Muscle of leg (tissue), 11 donors: ENCODE results near the gene GBP6. TPM values are rescaled to one million over a fixed set of nuclear protein-coding genes. Genes with fewer than 3 reads are reported as not detected.
"Not testable (repeated sequence)": the region's sequence is repeated elsewhere in the genome, so short reads cannot be mapped to it uniquely, and the experiment has no call there.

ENCODE experiments used
- DNase-seq: peaks from one replicate; pipeline ENCODE4 v3.0.0; 2013
- H3K27ac ChIP-seq: one replicate; pipeline ENCODE4 v1.5.1; 2013; ENCODE audit warnings: mild to moderate bottlenecking, low read length, control low read depth
- H3K27me3 ChIP-seq: one replicate; pipeline ENCODE4 v1.6.1; 2013; ENCODE audit warnings: low read length; ENCODE audit not compliant: control insufficient read depth, insufficient read depth
- H3K36me3 ChIP-seq: one replicate; pipeline ENCODE4 v1.6.1; 2013; ENCODE audit warnings: low read length; ENCODE audit not compliant: control insufficient read depth, insufficient read depth
- H3K4me1 ChIP-seq: one replicate; pipeline ENCODE4 v1.6.1; 2013; ENCODE audit warnings: low read length; ENCODE audit not compliant: control insufficient read depth, insufficient read depth
- H3K4me3 ChIP-seq: one replicate; pipeline ENCODE4 v1.5.1; 2013; ENCODE audit warnings: low read length, control low read depth
- H3K9me3 ChIP-seq: replicated peaks from 2 replicates; pipeline ENCODE4 v1.6.1; 2013; ENCODE audit warnings: low read depth, low read length; ENCODE audit not compliant: control insufficient read depth
- WGBS: methylation state at CpG from one replicate; pipeline ENCODE4 v1.1.5; 2013; ENCODE audit warnings: missing lambda C conversion rate; ENCODE audit not compliant: insufficient coverage; 5-methylcytosine and 5-hydroxymethylcytosine counted together
- polyA plus RNA-seq, 8 donors: library from polyadenylated mRNA; unstranded; fragments of 120-200 nt; gene quantifications; one replicate each; pipeline versions ENCODE4 v1.2.1 to v1.2.3, GENCODE V29; 2013; ENCODE audit warnings: inconsistent platforms in 1 of 8, low replicate concordance in 1 of 8; ENCODE audit not compliant: insufficient read length in 8 of 8, insufficient read depth in 1 of 8
- total RNA-seq: library from RNA; stranded (reverse); fragments of 120-200 nt; gene quantifications from one replicate; pipeline ENCODE4 v1.2.4, GENCODE V29; 2013

GBP6 gene
- total and polyA plus RNA-seq, 9 donors: 0.04 to 0.17 (median 0.06) TPM; not detected in 4

- H3K4me1 ChIP-seq: no peaks in the 10 kb centered on the region
- DNase-seq: no peak
- WGBS: no CpG with 5 or more reads among the region's 1 CpG
- no peak overlapping the region for H3K4me3 ChIP-seq
- H3K36me3 ChIP-seq: no peaks in the 10 kb centered on the region
- no peak overlapping the region for H3K27ac ChIP-seq
- no peaks in the 10 kb centered on the region for H3K27me3 ChIP-seq
- H3K9me3 ChIP-seq: no peaks in the 10 kb centered on the region
These were observed 3.4 kb downstream of the GBP6 start for GRCh38 chr1:89367221-89367620.

DNA sequence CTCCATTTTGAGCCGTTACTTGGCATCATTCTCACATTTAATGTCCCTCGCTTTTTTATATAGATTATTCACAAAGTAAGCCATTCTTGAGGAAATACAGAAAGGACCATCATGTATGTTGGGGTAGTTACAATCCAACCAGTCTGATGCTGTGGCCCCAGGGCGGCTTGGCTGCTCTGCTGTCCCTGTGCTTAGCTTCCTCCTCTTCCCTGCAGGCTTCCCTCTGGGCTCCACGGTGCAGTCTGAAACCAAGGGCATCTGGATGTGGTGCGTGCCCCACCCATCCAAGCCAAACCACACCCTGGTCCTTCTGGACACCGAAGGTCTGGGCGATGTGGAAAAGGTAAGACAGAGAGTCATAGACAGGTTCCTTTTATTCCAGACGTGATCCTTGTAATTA lies 5.5 kb downstream of the GBP6 start:
- no peak overlapping the region for H3K4me3 ChIP-seq
- H3K4me1 ChIP-seq: no peaks in the 10 kb centered on the region
- H3K27ac ChIP-seq: no peak overlapping the region
- WGBS: 100% methylated on average over 1 of the region's 8 CpGs
- no peak for DNase-seq
- H3K9me3 ChIP-seq: no peaks in the 10 kb centered on the region
- H3K27me3 ChIP-seq: no peaks in the 10 kb centered on the region
- H3K36me3 ChIP-seq: no peaks in the 10 kb centered on the region

- WGBS: 100% methylated on average over 1 of the region's 4 CpGs
- not testable (repeated sequence) for H3K27me3 ChIP-seq, H3K4me3 ChIP-seq, H3K36me3 ChIP-seq, DNase-seq, H3K9me3 ChIP-seq, H3K27ac ChIP-seq, H3K4me1 ChIP-seq
These were observed 10.0 kb downstream of the GBP6 start for GRCh38 chr1:89373810-89374209.

DNA sequence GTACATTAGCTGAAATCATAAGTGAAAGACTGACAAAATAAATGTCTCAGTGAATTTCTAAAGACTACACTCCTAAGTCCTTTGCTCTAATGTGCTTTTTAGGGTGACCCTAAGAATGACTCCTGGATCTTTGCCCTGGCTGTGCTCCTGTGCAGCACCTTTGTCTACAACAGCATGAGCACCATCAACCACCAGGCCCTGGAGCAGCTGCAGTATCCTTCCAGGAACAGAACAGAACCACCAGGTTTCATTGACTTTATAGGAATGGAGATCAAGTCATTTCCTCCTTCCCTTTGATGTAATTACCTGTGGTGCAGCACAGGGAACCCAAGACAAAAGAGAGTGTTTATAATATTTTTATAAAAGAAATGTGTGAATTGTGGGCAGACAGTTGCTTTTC lies 14.1 kb downstream of the GBP6 start:
- no peaks in the 10 kb centered on the region for H3K36me3 ChIP-seq
- no peaks in the 10 kb centered on the region for H3K27me3 ChIP-seq
- H3K9me3 ChIP-seq: no peaks in the 10 kb centered on the region
- no peak overlapping the region for H3K4me3 ChIP-seq
- H3K4me1 ChIP-seq: no peaks in the 10 kb centered on the region
- DNase-seq: no peak
- no peak overlapping the region for H3K27ac ChIP-seq

- 86% methylated on average over 6 of the region's 6 CpGs for WGBS
- no peak for DNase-seq
- H3K4me1 ChIP-seq: no peaks in the 10 kb centered on the region
- no peaks in the 10 kb centered on the region for H3K36me3 ChIP-seq
- H3K27ac ChIP-seq: no peak overlapping the region
- no peak overlapping the region for H3K4me3 ChIP-seq
- no peaks in the 10 kb centered on the region for H3K9me3 ChIP-seq
- no peaks in the 10 kb centered on the region for H3K27me3 ChIP-seq
These were observed 17.8 kb downstream of the GBP6 start for GRCh38 chr1:89381618-89382017.

DNA sequence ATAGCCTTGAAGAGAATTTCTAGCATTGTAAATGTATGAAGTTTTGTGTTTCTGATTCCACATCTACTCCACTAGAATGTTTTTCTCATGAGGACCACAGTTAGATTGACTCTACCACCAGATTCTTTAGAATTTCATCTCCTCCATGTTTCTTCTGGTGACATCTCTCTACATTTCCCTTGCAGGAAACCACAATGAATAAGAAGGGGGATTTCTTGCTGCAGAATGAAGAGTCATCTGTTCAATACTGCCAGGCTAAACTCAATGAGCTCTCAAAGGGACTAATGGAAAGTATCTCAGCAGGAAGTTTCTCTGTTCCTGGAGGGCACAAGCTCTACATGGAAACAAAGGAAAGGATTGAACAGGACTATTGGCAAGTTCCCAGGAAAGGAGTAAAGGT lies 18.6 kb downstream of the GBP6 start:
- Histone ChIP-seq H3K4me1 (no peaks in the 10 kb centered on the region), H3K27ac (no peak overlapping the region), H3K27me3 (no peaks in the 10 kb centered on the region), H3K9me3 (no peaks in the 10 kb centered on the region), H3K4me3 (no peak overlapping the region), H3K36me3 (no peaks in the 10 kb centered on the region)
- no peak for DNase-seq

DNA sequence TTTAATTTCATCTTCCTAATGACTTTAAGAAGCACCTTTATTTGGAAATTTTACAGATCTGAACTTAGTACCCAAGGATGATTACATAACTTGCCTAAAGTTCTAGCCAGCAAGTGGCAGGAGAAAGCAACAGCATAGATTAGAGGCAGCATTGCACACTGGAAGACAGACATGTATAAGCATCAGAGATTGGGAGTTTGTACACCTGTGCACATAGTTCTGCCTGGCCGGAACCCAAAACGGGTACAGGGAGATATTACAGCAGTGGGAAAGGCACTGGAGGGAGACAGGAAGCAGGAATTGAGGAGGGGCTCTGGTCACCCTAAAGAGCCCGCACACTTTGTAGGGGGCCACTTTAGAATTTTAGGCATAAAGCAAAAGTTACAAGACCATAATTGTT lies 19.3 kb downstream of the GBP6 start:
- no peak overlapping the region for H3K27ac ChIP-seq
- H3K36me3 ChIP-seq: no peaks in the 10 kb centered on the region
- 83% methylated on average over 2 of the region's 3 CpGs for WGBS
- H3K4me3 ChIP-seq: no peak overlapping the region
- H3K9me3 ChIP-seq: no peaks in the 10 kb centered on the region
- H3K4me1 ChIP-seq: no peaks in the 10 kb centered on the region
- no peak for DNase-seq
- no peaks in the 10 kb centered on the region for H3K27me3 ChIP-seq

- Histone ChIP-seq H3K4me3 (no peak overlapping the region), H3K36me3 (no peaks in the 10 kb centered on the region), H3K9me3 (no peaks in the 10 kb centered on the region), H3K4me1 (no peaks in the 10 kb centered on the region), H3K27ac (no peak overlapping the region), H3K27me3 (no peaks in the 10 kb centered on the region)
- WGBS: no CpG with 5 or more reads among the region's 2 CpGs
- no peak for DNase-seq
These were observed 26.8 kb downstream of the GBP6 start for GRCh38 chr1:89390707-89391106.

DNA sequence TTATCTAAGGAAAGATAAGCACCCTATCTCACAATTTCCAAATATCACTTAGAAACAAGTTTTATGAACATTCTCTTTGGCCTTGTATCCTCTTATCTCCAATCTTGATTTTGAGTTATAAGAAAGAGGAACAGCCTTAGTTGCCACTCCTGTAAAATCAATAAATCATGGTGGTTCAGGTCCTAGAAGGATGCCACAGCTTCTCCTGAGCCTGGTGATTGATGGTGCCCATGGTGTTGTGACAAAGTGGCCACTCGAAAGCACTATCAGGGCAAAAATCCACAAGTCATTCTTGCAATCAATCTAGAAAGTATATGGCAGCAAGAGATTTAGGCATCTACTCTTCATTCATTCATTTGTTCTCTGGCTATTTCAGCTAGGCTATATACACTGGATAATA lies 27.8 kb downstream of the GBP6 start:
- H3K4me3 ChIP-seq: no peak overlapping the region
- H3K27me3 ChIP-seq: no peaks in the 10 kb centered on the region
- no peaks in the 10 kb centered on the region for H3K9me3 ChIP-seq
- H3K27ac ChIP-seq: no peak overlapping the region
- DNase-seq: no peak
- no peaks in the 10 kb centered on the region for H3K36me3 ChIP-seq
- no CpG with 5 or more reads among the region's 1 CpG for WGBS
- H3K4me1 ChIP-seq: no peaks in the 10 kb centered on the region

DNA sequence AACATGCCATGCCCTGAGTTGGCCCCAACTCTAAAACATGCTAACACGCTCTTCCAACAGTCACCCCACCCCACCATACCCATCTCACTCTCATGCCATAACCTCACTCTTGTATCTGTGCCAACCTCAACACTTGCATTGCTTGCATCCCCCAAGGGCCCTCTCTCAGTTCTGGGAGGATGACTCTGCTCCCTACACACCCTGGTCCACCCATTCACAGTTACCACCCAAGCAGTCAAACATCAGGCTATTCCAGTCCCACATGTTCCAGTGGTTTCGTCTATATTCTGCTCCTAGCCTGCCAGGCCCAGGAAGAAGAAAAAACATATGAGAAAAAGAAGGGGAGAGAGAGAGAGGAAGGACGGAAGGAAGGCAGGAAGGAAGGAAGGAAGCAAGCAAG lies 31.0 kb downstream of the GBP6 start:
- Histone ChIP-seq H3K4me1 (no peaks in the 10 kb centered on the region), H3K36me3 (no peaks in the 10 kb centered on the region), H3K4me3 (no peak overlapping the region), H3K27me3 (no peaks in the 10 kb centered on the region), H3K27ac (no peak overlapping the region), H3K9me3 (no peaks in the 10 kb centered on the region)
- no peak for DNase-seq
- 54% methylated on average over 1 of the region's 3 CpGs for WGBS

DNA sequence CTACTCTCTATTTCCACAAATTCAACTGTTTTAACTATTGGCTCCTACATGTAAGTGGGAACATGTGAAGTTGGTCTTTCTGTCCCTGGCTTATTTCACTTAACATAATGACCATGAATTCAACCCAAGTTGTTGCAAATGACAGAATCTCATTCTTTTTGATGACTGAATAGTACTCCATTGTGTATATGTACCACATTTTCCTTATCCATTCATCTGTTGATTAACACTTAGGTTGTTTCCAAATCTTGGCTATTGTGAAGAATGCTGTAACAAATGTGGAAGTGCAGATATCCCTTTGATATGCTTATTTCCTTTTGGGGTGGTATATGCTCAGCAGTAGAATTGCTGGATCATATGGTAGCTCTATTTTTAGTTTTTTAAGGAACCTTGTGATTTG lies 33.0 kb downstream of the GBP6 start:
- H3K36me3 ChIP-seq: no peaks in the 10 kb centered on the region
- H3K4me1 ChIP-seq: no peaks in the 10 kb centered on the region
- no peaks in the 10 kb centered on the region for H3K9me3 ChIP-seq
- H3K27me3 ChIP-seq: no peaks in the 10 kb centered on the region
- DNase-seq: no peak
- H3K4me3 ChIP-seq: no peak overlapping the region
- H3K27ac ChIP-seq: no peak overlapping the region
